BLaER1 (cell line): ENCODE data around the gene ANO7.

ENCODE experiments used
- H3K27ac ChIP-seq: shearing (Covaris generic); formaldehyde crosslinking; 2 replicates; pipeline ENCODE4 v1.8.1; 2022
- H3K27me3 ChIP-seq: shearing (Covaris generic); formaldehyde crosslinking; 2 replicates; pipeline ENCODE4 v1.8.1; 2022
- H3K36me3 ChIP-seq: shearing (Covaris generic); formaldehyde crosslinking; 2 replicates; pipeline ENCODE4 v1.8.1; 2022
- H3K4me1 ChIP-seq: shearing (Covaris generic); formaldehyde crosslinking; 2 replicates; pipeline ENCODE4 v1.8.1; 2022
- H3K4me2 ChIP-seq: shearing (Covaris generic); formaldehyde crosslinking; 2 replicates; pipeline ENCODE4 v1.8.1; 2022
- H3K4me3 ChIP-seq: shearing (Covaris generic); formaldehyde crosslinking; 2 replicates; pipeline ENCODE4 v1.8.1; 2022
- H3K9ac ChIP-seq: shearing (Covaris generic); formaldehyde crosslinking; 2 replicates; pipeline ENCODE4 v1.8.1; 2022
- H3K9me3 ChIP-seq: shearing (Covaris generic); formaldehyde crosslinking; 2 replicates; pipeline ENCODE4 v1.8.1; 2022
- H4K20me1 ChIP-seq: shearing (Covaris generic); formaldehyde crosslinking; 2 replicates; pipeline ENCODE4 v1.8.1; 2022
- Cebpa-rat ChIP-seq: shearing (Covaris generic); IDR thresholded peaks from 2 replicates; pipeline ENCODE4 v1.8.1; 2022

The ANO7 gene

DNA sequence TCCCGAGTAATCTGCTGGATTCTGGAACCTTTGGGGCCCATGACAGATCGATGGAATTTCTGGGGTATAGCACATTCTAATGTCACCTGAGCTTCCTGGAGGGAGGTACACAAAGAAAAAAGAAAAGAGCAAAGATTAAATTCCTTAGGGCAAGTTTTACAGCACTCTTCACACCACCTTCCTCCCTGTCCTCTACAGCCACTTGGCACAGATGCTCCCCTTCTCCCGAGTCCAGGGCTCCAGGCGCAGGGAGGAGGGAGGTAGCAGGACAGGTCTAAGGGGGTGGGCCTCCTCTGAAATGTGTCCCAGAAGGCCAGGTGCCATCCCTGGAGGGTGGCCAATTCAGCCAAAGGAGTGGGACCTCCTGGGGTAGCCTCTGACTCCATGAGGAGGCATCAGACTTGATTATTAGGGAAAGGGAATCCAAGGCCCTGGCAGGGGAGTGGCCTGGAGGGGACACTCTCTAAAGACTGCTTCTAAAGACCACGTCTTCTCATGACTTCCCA, 50.3 kb downstream of the ANO7 start:
- H3K4me3 ChIP-seq: no peak overlapping the region
- no peaks in the 10 kb centered on the region for H3K4me1 ChIP-seq
- H4K20me1 ChIP-seq: peaks cover 44% of the 10 kb centered on the region
- no peak overlapping the region for H3K9ac ChIP-seq
- H3K27ac ChIP-seq: no peak overlapping the region
- TF ChIP-seq Cebpa-rat: no peak
- H3K9me3 ChIP-seq: no peaks in the 10 kb centered on the region
- no peaks in the 10 kb centered on the region for H3K27me3 ChIP-seq
- peaks cover 100% of the 10 kb centered on the region for H3K36me3 ChIP-seq
- H3K4me2 ChIP-seq: no peak overlapping the region

DNA sequence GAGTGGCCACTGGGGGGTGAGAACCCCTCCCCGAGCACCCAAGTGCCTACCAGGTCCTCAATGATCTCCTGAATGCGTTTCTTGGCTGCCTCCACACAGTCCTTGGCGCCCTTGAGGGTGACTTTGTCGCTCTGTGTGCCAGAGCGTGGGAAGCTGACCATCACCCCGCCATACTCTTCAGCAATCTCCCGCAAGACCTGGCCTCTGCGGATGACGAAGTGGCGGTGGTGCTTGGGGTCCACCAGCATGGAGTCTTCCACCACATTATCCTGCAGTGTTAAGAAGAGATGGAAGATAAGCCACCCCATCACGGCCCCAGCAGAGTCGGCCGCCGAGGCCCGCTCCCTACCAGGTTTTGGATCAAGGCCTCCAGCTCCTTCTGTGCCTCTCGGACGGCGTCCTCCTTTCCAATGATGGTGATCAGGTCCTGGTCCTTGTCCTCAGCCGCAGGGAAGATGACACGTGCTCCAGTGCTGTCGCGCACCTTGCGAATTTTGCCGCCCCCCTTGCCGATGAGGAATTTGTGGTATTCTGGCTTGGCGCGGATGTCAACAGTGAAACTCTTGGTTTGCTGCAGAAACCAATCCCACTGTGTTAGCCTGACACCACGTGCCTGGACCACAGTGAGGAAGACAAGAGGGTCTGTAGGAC, 51.2 kb downstream of the ANO7 start:
- Histone ChIP-seq H3K36me3 (peaks cover 100% of the 10 kb centered on the region), H4K20me1 (peaks cover 37% of the 10 kb centered on the region), H3K4me1 (no peaks in the 10 kb centered on the region), H3K4me2 (no peak overlapping the region), H3K9ac (no peak overlapping the region), H3K4me3 (no peak overlapping the region), H3K9me3 (no peaks in the 10 kb centered on the region), H3K27me3 (no peaks in the 10 kb centered on the region), H3K27ac (no peak overlapping the region)
- no peak for TF ChIP-seq Cebpa-rat

DNA sequence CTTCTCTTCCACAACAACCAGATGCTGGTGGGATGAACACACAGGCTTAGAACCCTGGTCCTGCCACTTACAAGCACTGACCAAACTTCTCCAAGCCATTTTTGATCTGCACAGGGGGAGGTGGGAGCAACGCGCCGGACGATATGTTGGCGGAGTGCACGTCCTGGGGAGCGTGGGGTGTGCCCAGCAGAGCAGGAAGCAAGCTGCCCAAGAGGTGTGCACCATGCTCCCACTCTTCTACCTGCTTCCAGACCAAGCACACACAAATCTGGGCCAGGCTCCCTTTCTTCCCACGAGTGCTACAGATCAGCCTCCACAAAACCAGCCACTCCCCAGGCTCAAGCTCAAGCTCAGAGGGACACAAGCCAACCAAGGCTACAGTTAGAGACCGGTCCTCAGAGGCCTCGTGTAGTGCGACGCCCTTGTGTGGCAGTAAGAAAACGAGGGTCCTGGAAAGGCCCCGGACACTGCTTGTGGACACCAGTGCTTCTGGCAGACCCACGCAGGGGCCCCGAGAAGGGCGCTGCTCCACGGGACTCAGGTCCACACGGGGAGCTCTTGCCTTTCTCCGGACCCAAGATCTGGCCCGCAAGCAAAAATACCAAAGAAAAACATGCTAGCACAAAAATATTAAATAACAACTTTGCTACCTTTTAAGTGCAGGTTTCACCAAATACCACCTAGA, 52.0 kb downstream of the ANO7 start:
- no peak overlapping the region for H3K27ac ChIP-seq
- H3K9me3 ChIP-seq: no peaks in the 10 kb centered on the region
- no peaks in the 10 kb centered on the region for H3K27me3 ChIP-seq
- peaks cover 39% of the 10 kb centered on the region for H4K20me1 ChIP-seq
- no peaks in the 10 kb centered on the region for H3K4me1 ChIP-seq
- no peak overlapping the region for H3K4me3 ChIP-seq
- no peak for TF ChIP-seq Cebpa-rat
- H3K9ac ChIP-seq: no peak overlapping the region
- H3K4me2 ChIP-seq: no peak overlapping the region
- peaks cover 99% of the 10 kb centered on the region for H3K36me3 ChIP-seq

DNA sequence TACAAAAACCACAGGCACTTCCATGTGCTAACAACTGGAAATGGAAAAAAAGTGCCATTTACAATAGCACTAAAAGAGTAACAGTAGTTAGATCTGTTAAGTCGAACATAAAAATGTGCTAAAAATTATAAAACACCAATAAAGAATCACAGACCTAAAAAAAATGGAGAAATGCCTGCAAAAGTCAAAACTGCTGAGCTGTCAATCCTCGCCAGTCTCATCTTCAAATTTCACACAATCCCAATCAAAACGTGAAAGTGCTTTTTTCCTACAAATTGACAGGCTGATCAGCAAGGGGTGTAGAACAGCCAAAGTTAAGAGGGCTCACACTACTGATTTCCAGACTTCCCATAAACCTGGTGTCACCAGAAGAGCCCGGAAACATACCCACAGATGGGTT, 53.2 kb downstream of the ANO7 start:
- TF ChIP-seq Cebpa-rat: no peak
- peaks cover 99% of the 10 kb centered on the region for H3K36me3 ChIP-seq

DNA sequence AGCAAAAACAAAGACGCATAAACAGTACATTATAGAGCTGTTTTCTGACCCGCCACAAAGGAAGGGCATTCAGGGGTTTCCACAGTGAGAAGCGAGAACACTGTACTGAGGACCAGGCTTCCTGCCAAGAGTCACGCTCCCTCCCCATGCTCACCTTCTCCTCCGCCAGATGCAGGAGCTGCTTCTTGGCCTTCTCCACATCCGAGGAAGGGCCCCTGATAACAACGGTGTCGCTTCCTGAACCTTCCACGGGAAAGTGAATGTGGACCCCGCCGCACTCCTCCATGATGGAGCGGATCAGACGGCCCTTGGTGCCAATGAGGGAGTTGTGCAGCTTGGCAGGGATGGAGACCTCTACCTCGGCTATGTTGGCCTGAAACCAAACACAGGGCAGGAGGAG, 53.8 kb downstream of the ANO7 start:
- H3K9me3 ChIP-seq: no peaks in the 10 kb centered on the region
- no peak for TF ChIP-seq Cebpa-rat
- H3K9ac ChIP-seq: no peak overlapping the region
- H3K4me1 ChIP-seq: no peaks in the 10 kb centered on the region
- no peaks in the 10 kb centered on the region for H3K27me3 ChIP-seq
- H3K4me2 ChIP-seq: no peak overlapping the region
- H3K36me3 ChIP-seq: peaks cover 99% of the 10 kb centered on the region
- H3K27ac ChIP-seq: no peak overlapping the region
- peaks cover 43% of the 10 kb centered on the region for H4K20me1 ChIP-seq
- H3K4me3 ChIP-seq: no peak overlapping the region

More for the DNA sequence above, 53.2 kb downstream of the ANO7 start:
- Histone ChIP-seq H3K4me1 (no peaks in the 10 kb centered on the region), H3K4me3 (no peak overlapping the region), H3K9ac (no peak overlapping the region), H3K9me3 (no peaks in the 10 kb centered on the region), H3K27me3 (no peaks in the 10 kb centered on the region), H4K20me1 (peaks cover 43% of the 10 kb centered on the region), H3K4me2 (no peak overlapping the region), H3K27ac (no peak overlapping the region)

DNA sequence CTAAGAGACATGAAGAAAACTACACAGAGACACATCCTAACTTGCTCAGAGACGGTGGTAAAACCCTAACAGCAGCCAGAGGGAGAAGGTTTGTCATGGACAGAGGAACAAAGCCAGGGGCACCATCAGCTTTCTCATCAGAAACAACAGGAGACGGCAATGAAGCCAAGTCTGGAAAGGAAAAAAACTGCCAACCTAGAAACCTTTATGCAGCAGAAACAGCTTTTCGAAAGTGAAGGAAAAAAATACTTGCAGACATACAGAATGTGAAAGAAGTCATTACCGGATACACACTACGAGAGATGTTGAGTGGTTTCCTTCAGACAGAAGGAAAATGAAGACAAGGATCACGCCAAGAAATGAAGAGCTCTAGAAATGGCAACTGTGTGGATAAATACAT, 55.9 kb downstream of the ANO7 start:
- H3K4me2 ChIP-seq: no peak overlapping the region

DNA sequence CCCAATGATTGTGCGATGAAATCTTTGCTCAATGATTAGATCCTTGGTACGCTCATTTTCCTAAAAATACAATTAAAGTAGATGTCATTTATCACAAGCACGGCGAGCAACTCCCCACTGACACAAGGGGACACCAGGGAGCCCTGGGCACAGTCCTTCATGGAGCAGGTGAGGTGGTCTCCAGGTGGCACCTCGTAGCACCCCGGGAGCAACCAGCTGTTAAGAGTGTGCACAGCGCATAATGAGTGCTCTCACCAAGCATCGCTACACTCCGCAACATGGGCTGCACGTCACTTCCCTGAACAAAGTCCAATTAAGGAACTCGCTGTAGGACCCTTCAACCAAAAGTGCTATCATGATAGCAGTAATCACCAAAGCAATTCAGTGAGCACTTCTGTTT, 59.8 kb downstream of the ANO7 start:
- H3K9ac ChIP-seq: no peak overlapping the region
- peaks cover 43% of the 10 kb centered on the region for H4K20me1 ChIP-seq
- H3K9me3 ChIP-seq: no peaks in the 10 kb centered on the region
- H3K36me3 ChIP-seq: peaks cover 99% of the 10 kb centered on the region
- H3K4me2 ChIP-seq: no peak overlapping the region
- TF ChIP-seq Cebpa-rat: no peak
- H3K4me3 ChIP-seq: no peak overlapping the region
- H3K4me1 ChIP-seq: no peaks in the 10 kb centered on the region
- H3K27me3 ChIP-seq: no peaks in the 10 kb centered on the region
- H3K27ac ChIP-seq: no peak overlapping the region

More for the DNA sequence above, 55.9 kb downstream of the ANO7 start:
- Histone ChIP-seq H3K4me3 (no peak overlapping the region), H3K36me3 (peaks cover 99% of the 10 kb centered on the region), H4K20me1 (peaks cover 42% of the 10 kb centered on the region), H3K9ac (no peak overlapping the region), H3K27ac (no peak overlapping the region), H3K9me3 (no peaks in the 10 kb centered on the region), H3K27me3 (no peaks in the 10 kb centered on the region), H3K4me1 (no peaks in the 10 kb centered on the region)
- no peak for TF ChIP-seq Cebpa-rat

DNA sequence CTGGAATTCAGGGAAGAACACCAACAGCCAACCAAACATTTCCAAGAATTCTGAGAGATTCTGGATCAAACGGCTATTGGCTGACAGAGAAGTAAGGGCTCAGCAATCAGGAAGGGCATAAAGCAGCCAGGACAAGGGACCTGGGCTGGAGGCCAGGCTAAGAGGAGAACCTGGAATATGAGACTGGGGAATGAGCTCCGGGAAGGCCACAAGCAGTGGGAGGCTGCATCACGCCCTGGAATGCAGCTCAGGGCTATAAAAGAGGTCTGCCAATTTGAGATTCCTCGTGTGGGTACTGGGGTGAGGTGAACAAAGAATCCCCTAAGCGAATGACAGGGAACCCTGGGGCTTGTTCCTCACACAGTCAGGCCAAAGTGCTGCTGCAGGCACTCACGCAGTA, 60.4 kb downstream of the ANO7 start:
- H3K9ac ChIP-seq: no peak overlapping the region
- H3K4me3 ChIP-seq: no peak overlapping the region
- TF ChIP-seq Cebpa-rat: no peak
- peaks cover 99% of the 10 kb centered on the region for H3K36me3 ChIP-seq
- H3K27me3 ChIP-seq: no peaks in the 10 kb centered on the region
- peaks cover 49% of the 10 kb centered on the region for H4K20me1 ChIP-seq
- H3K27ac ChIP-seq: no peak overlapping the region
- H3K9me3 ChIP-seq: no peaks in the 10 kb centered on the region
- H3K4me1 ChIP-seq: no peaks in the 10 kb centered on the region
- no peak overlapping the region for H3K4me2 ChIP-seq

DNA sequence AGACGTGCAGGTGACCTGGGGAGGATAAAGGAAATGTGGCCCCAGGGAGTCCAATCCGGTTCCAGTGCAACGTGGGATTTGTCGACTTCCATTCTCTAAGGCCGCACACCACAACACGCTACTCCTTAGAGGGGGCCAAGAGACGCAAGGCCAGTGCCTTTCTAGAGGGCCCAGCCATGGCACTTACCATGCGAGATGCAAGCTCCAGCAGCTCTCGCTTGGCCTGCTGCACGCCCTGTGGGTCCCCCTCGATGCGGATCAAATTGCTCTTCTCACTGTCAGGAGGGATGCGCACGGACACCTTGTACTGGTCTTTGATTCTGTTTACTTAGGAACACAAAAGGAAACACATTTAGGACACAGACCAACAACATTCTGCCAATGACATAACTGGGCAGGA, 61.2 kb downstream of the ANO7 start:
- H4K20me1 ChIP-seq: peaks cover 57% of the 10 kb centered on the region
- no peak for TF ChIP-seq Cebpa-rat
- no peaks in the 10 kb centered on the region for H3K27me3 ChIP-seq
- H3K4me1 ChIP-seq: no peaks in the 10 kb centered on the region
- peaks cover 99% of the 10 kb centered on the region for H3K36me3 ChIP-seq
- H3K9me3 ChIP-seq: no peaks in the 10 kb centered on the region
- H3K4me3 ChIP-seq: no peak overlapping the region
- no peak overlapping the region for H3K9ac ChIP-seq
- H3K4me2 ChIP-seq: no peak overlapping the region
- no peak overlapping the region for H3K27ac ChIP-seq

DNA sequence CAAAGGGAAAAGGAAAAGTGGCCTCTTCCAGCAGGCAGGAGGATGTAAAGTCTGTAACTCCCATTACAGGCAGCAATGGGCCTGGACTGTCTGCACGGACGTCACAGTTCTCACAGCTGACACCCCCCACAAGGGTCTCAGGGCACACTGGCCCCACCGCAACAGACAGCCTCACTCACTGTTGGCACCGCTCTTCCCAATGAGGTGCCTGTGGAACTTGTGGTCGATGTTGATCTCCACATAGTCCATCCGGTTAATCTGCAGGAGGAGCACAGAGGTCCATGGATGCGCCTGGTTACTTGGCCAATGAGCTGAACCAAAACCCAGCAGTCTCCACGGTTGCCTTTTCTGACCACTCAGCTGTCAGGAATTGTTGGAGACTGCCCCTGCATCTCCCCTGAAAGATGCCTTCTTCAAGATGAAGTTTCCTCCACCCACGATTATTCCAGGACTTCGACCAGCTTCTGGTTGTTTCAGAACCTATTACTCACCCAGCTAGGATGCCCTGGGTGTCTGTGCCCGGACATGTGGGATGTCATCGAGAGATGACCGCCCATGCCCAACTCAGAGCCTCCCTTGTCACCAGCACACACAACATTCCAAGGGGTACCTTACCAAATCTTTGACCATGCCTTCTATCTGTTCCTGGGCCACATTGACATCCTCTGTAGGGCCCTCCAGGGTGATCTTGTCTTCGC, 64.5 kb downstream of the ANO7 start:
- Histone ChIP-seq H3K4me3 (no peak overlapping the region), H3K27me3 (no peaks in the 10 kb centered on the region), H3K4me1 (no peaks in the 10 kb centered on the region), H3K4me2 (no peak overlapping the region), H3K36me3 (peaks cover 100% of the 10 kb centered on the region), H3K9me3 (no peaks in the 10 kb centered on the region), H3K9ac (no peak overlapping the region), H3K27ac (no peak overlapping the region), H4K20me1 (peaks cover 67% of the 10 kb centered on the region)
- TF ChIP-seq Cebpa-rat: no peak
